ENCODE measurements around the gene INSL3. TPM values are rescaled to one million over a fixed set of nuclear protein-coding genes. Genes with fewer than 3 reads are reported as not detected.

Gene INSL3
- total RNA-seq (2016; rRNA removed; fragmentation: Illumina TruSeq; extraction: Trizol) = not detected in 2 replicates
- total RNA-seq (2016; cell fraction: cytosol; rRNA removed; fragmentation: Illumina TruSeq; extraction: Trizol; ENCODE audit: low read depth) = not detected in 2 replicates
- total RNA-seq (2016; cell fraction: insoluble cytoplasmic fraction; rRNA removed; fragmentation: Illumina TruSeq; extraction: Trizol) = not detected in 2 replicates
- not detected in 2 replicates for total RNA-seq (2016; cell fraction: membrane; rRNA removed; fragmentation: Illumina TruSeq; extraction: Trizol)
- not detected in 2 replicates for total RNA-seq (2016; cell fraction: nucleus; rRNA removed; fragmentation: Illumina TruSeq; extraction: Trizol)
- polyA plus RNA-seq (2011; rRNA removed) = 0.30 and 0.44 TPM in 2 replicates
- 0.21 TPM in 1 of 2 replicates, not detected in the other for polyA plus RNA-seq (2011; cell fraction: cytosol; rRNA removed)
- 1.2 and 1.5 TPM in 2 replicates for polyA plus RNA-seq (2011; cell fraction: nucleus; rRNA removed)
- polyA plus RNA-seq (2012) = 0.23 and 0.35 TPM in 2 replicates
- not detected in 2 replicates for polyA plus RNA-seq (2016; cell fraction: cytosol; fragmentation: Illumina TruSeq; extraction: Trizol; ENCODE audit: low read depth)
- not detected in 2 replicates for polyA plus RNA-seq (2016; cell fraction: insoluble cytoplasmic fraction; fragmentation: Illumina TruSeq; extraction: Trizol; ENCODE audit: low read depth)
- polyA plus RNA-seq (2016; cell fraction: membrane; fragmentation: Illumina TruSeq; extraction: Trizol; ENCODE audit: low read depth) = not detected in 2 replicates
- not detected in 2 replicates for polyA plus RNA-seq (2016; cell fraction: nucleus; fragmentation: Illumina TruSeq; extraction: Trizol; ENCODE audit: insufficient read depth, low read depth)
- polyA minus RNA-seq (2011; rRNA and poly(A)+ RNA removed; ENCODE audit: low replicate concordance) = 0.88 TPM in 1 of 2 replicates, not detected in the other
- polyA minus RNA-seq (2011; cell fraction: cytosol; rRNA and poly(A)+ RNA removed) = not detected in 2 replicates
- polyA minus RNA-seq (2011; cell fraction: nucleus; rRNA and poly(A)+ RNA removed) = not detected in 2 replicates
- percentile 21 among the genes with signal in this experiment for Bru-seq, nascent RNA
- BruChase-seq, experiment 1, labeled RNA remaining after a 6-hour chase = percentile 24 among the genes with signal in this experiment
- percentile 26 among the genes with signal in this experiment for BruChase-seq, experiment 2, labeled RNA remaining after a 2-hour chase
- long read RNA-seq, experiment 1 = 0 reads
- long read RNA-seq, experiment 2 = 0 reads

GRCh38 chr19:17821190-17821589 lies at the start of gene INSL3:
INSL3 (minus strand) TSS chr19:17821519; CDS start chr19:17821506, 13 bp downstream.
- ChIA-PET CTCF (ENCODE audit: low intra/inter-chr PET ratio, low total read pairs) (no interaction called here), POLR2A (no interaction called here)
- FAIRE-seq (no peak), DNase-seq (ENCODE audit: low spot score) (no peak), ATAC-seq (no peak)
- Histone ChIP-seq H3K27me3 (ENCODE audit: control insufficient read depth in 1 of 2, insufficient read depth in 2 of 2, low read length in 2 of 2) (no peaks in the 10 kb centered on the region), H3K36me3 (replicated peaks in 1 of 2; ENCODE audit: control insufficient read depth in 1 of 2, insufficient read depth in 2 of 2, low read length in 2 of 2) (no peaks in the 10 kb centered on the region), H2AFZ (ENCODE audit: low read length) (no peak within 1 kb of the TSS), H3K4me3 (replicated peaks in 1 of 3; ENCODE audit: insufficient read depth in 1 of 3, low read depth in 2 of 3, low read length in 3 of 3) (no peak within 1 kb of the TSS), H3K4me2 (ENCODE audit: low read depth, low read length) (no peak within 1 kb of the TSS), H3K4me1 (ENCODE audit: insufficient read depth, low read length) (no peaks in the 10 kb centered on the region), H3K79me2 (ENCODE audit: insufficient read depth, low read length) (no peaks in the 10 kb centered on the region), H4K20me1 (ENCODE audit: insufficient read depth, low read length) (no peaks in the 10 kb centered on the region), H3K9me3 (ENCODE audit: low read length) (no peaks in the 10 kb centered on the region), H3K27ac (ENCODE audit: extremely low read length, insufficient read depth, low read length) (no peak within 1 kb of the TSS), H3K9ac (ENCODE audit: insufficient read depth, low read depth, low read length) (no peak within 1 kb of the TSS)
- in situ Hi-C loops (cut with HindIII; ENCODE audit: extremely low pct_ligation_motif_present, low pct_unique_long_range_greater_than_20kb) = no loop called here
- BruUV-seq (replicated peaks) = no TSS peak
- TF ChIP-seq ZNF660 (CRISPR knock-in tag; IDR thresholded peaks at IDR 0.05; ENCODE audit: borderline replicate concordance, low read depth) (no peak), ZNF354B (CRISPR knock-in tag; IDR thresholded peaks at IDR 0.05) (no peak), EP300 (IDR thresholded peaks at IDR 0.05; ENCODE audit: low read depth in 2 of 2, low read length in 2 of 2) (no peak), EP300 (CRISPR knock-in tag; IDR thresholded peaks at IDR 0.05; ENCODE audit: borderline replicate concordance) (no peak), ZNF768 (CRISPR knock-in tag; IDR thresholded peaks at IDR 0.05) (0 out of 2 replicates have a peak, but pooled peaks have one; percentile 11), MNT (IDR thresholded peaks at IDR 0.05) (peak; percentile 39; the same call in 1 of the 2 replicates), MAX (IDR thresholded peaks at IDR 0.05) (no peak), ZNF746 (CRISPR knock-in tag; IDR thresholded peaks at IDR 0.05) (no peak)
- 54% methylated on average over 14 of the region's 34 CpGs for WGBS (ENCODE audit: low lambda C conversion rate)
- intact Hi-C loops (cut with micrococcal nuclease; ENCODE audit: unreplicated experiment) = no loop called here
